Measurements from ENCODE around the gene DLG5. TPM values are rescaled to one million over a fixed set of nuclear protein-coding genes. Genes with fewer than 3 reads are reported as not detected.

DLG5 gene
- total RNA-seq: 1 to 10 TPM; 3.2 to 6.5 TPM

DNA sequence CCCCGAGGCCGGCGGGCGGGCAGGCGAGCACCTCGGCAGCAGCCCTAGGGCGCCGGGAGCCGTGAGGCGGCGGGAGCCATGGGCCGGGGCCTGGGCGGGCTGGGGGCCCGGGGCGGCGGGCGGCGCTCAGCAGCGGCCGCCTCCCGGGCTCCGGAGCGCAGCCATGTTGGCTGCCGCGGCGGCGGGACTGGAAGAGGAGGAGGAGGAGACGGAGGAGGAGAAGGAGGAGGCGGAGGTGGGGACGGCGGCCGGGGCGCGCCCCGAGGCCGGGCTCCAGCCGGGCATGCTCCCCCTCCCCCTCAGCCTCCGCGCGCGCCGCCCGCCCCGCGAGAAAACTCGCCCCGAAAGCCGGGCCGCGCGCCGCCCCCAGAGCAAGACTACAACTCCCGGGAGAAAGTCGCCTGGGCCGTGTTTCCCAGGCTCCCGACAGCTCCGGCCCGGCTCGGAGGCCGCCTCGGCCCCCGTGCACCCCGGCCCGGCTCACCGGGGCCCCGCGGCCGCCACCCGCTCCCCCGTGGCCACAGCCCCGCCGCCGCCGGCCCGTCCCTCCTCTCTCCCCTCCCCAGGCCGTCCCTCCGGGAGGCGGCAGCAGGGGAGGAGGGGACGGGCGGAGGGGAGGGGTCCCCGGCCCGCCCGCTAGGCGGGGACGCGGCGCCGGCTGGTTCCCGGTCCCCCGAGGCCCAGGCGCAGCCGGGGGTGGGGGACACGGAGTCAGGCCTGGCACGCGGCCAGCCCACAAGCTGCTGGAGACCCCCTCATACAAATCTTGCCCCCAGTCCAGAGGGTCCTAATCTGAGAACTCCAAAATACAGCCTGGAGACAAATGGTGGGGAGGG lies at the start of gene DLG5:
DLG5 (minus strand) TSS at position 190 of the 836 bp plus-strand sequence. CDS start 235 bp downstream, outside the sequence.
- Mint-ChIP-seq H3K36me3 (ENCODE audit: insufficient read depth in 2 of 2) (no peaks in the 10 kb centered on the region), H3K4me3 (peak within 1 kb of the TSS; percentile 75 to 76), H3K27me3 (ENCODE audit: low read depth) (peaks cover 40% of the 10 kb centered on the region), H3K27ac (no peak within 1 kb of the TSS), H3K4me1 (ENCODE audit: low read depth) (peaks cover 6% of the 10 kb centered on the region), H3K9me3 (no peaks in the 10 kb centered on the region)
- ATAC-seq (replicated peaks in 1 of 2) (peak; percentile 73), DNase-seq (peak; percentile 32 to 36)

DNA sequence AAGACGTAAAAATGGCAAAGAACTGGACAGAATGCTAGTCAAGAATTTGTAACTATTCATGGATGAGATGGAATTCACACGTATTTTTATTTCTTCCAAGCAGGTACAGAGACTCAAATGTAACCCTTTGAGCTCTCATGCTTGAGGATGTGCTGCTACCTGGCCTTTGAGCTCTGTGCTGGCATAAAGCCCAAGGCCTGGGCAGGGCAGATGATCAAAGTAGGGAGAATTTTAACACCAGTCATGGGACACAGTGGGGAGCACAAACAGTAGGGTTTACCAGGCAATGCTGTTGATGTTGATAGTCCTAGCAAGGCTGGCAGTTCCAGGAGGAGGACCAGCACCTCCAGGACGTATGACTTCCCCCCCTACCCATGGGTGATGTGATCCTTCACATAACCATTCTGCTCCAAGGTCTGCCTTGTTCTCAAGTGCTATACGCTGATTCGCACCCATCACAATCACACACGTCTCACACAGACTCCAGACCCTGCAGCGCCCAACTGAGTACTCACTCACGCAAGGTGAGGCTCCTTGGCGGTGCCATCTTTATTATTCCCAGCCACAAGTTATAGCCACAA lies 48.6 kb upstream of the DLG5 start:
- H3K36me3 Mint-ChIP-seq (ENCODE audit: insufficient read depth in 2 of 2): peaks cover 8 to 12% of the 10 kb centered on the region in 2 donors
- peaks cover 8% of the 10 kb centered on the region for H3K4me1 Mint-ChIP-seq (ENCODE audit: low read depth)
- H3K4me3 Mint-ChIP-seq: no peak overlapping the region
- H3K27me3 Mint-ChIP-seq (ENCODE audit: low read depth): no peaks in the 10 kb centered on the region
- DNase-seq: no peak
- no peak overlapping the region for H3K27ac Mint-ChIP-seq
- ATAC-seq (replicated peaks in 1 of 2): no peak
- H3K9me3 Mint-ChIP-seq: no peaks in the 10 kb centered on the region

DNA sequence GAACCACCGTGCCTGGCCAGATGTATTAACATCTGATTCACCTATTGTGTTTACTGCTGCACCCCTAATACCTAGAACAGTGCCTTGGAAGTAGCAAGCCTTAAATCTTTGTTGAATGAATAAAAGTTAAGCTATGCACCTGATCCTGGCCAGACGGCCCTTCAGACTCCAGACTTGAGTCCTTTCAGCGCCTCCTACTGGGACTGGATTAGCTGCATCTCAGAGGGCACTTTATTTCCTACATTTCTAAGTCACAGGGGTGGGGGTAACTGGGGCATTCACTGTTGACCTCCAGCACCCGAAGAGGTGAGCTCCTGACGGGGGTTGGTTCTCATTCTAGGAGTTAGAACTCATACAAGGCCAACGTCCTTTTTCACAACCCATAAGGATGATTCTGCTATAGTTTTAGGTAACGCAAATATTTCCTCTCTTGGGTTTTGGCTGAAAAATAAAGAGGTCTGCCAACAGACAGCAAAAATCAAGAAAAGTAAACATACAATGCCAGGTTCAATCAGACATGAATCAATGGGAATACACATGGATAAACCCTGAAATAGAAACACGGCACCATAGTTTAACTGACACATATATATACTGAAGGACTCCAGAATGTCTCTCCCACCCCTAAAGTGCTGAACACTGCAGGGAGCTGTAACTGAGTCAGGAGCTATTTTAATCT lies 48.0 kb upstream of the DLG5 start:
- peaks cover 8% of the 10 kb centered on the region for H3K4me1 Mint-ChIP-seq (ENCODE audit: low read depth)
- H3K27ac Mint-ChIP-seq: no peak overlapping the region
- H3K36me3 Mint-ChIP-seq (ENCODE audit: insufficient read depth in 2 of 2): peaks cover 4 to 12% of the 10 kb centered on the region in 2 donors
- DNase-seq (no peak), ATAC-seq (replicated peaks in 1 of 2) (no peak)
- no peaks in the 10 kb centered on the region for H3K9me3 Mint-ChIP-seq
- H3K4me3 Mint-ChIP-seq: no peak overlapping the region
- no peaks in the 10 kb centered on the region for H3K27me3 Mint-ChIP-seq (ENCODE audit: low read depth)

DNA sequence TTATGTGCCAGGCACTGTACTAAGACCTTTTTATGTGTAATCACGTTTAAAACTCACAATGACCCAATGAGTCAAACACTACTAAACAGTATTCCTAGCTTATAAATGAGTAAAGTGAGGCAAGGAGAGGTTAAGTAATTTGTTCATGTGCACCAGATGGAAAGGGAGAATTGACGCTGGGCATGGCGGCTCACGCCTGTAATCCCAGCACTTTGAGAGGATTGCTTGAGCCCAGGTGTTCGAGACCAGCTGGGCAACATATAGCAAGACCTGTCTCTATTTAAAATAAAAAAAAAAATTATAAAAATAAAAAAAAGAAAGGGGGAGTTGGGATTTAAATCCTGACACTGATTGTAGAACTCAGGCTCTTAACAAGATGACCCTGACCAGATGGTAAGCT lies 46.7 kb upstream of the DLG5 start:
- Mint-ChIP-seq H3K27ac (no peak overlapping the region), H3K9me3 (no peaks in the 10 kb centered on the region), H3K27me3 (ENCODE audit: low read depth) (no peaks in the 10 kb centered on the region), H3K4me3 (no peak overlapping the region), H3K4me1 (ENCODE audit: low read depth) (peaks cover 8% of the 10 kb centered on the region), H3K36me3 (ENCODE audit: insufficient read depth in 2 of 2) (peaks cover 4 to 9% of the 10 kb centered on the region in 2 donors)
- ATAC-seq (replicated peaks in 1 of 2) (no peak), DNase-seq (no peak)

DNA sequence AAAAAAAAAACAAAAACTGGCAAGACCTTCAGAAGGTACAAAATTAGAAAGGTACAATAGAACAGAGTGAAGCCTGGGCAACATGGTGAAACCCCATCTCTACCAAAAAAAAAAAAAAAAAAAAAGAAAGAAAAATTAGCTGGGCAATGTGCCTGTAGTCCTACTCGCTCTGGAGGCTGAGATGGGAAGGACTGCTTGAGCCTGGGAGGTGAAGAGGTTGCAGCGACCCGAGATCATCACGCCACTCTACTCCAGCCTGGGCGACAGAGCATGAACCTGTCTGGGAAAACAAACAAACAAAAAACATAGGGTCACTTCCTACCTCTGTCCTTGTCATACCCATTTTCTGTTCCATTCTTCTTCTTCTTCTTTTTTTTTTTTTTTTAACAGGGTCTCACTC lies 45.6 kb upstream of the DLG5 start:
- ATAC-seq (replicated peaks in 1 of 2) (no peak), DNase-seq (no peak)
- Mint-ChIP-seq H3K36me3 (ENCODE audit: insufficient read depth in 2 of 2) (peaks cover 0 to 6% of the 10 kb centered on the region in 2 donors), H3K4me1 (ENCODE audit: low read depth) (peaks cover 8% of the 10 kb centered on the region), H3K27me3 (ENCODE audit: low read depth) (no peaks in the 10 kb centered on the region), H3K4me3 (no peak overlapping the region), H3K9me3 (no peaks in the 10 kb centered on the region), H3K27ac (no peak overlapping the region)

- Mint-ChIP-seq H3K27ac (no peak overlapping the region), H3K9me3 (no peaks in the 10 kb centered on the region), H3K36me3 (ENCODE audit: insufficient read depth in 2 of 2) (peaks cover 0 to 6% of the 10 kb centered on the region in 2 donors), H3K4me3 (no peak overlapping the region), H3K4me1 (ENCODE audit: low read depth) (peaks cover 8% of the 10 kb centered on the region), H3K27me3 (ENCODE audit: low read depth) (no peaks in the 10 kb centered on the region)
- ATAC-seq (replicated peaks in 1 of 2) (no peak), DNase-seq (no peak)
Observed at GRCh38 chr10:77971804-77972144, 45.2 kb upstream of the DLG5 start.

GRCh38 chr10:77970869-77971803 lies 44.6 kb upstream of the DLG5 start:
- Mint-ChIP-seq H3K36me3 (ENCODE audit: insufficient read depth in 2 of 2) (peaks cover 0 to 6% of the 10 kb centered on the region in 2 donors), H3K27me3 (ENCODE audit: low read depth) (no peaks in the 10 kb centered on the region), H3K4me1 (ENCODE audit: low read depth) (peaks cover 8% of the 10 kb centered on the region), H3K9me3 (no peaks in the 10 kb centered on the region), H3K4me3 (no peak overlapping the region), H3K27ac (peak overlapping the region; percentile 74)
- DNase-seq: no peak
- peak in 1 of 2 donors; percentile 47 for ATAC-seq (replicated peaks in 1 of 2)

GRCh38 chr10:77969114-77969513 lies 42.6 kb upstream of the DLG5 start:
- no peak overlapping the region for H3K4me3 Mint-ChIP-seq
- H3K9me3 Mint-ChIP-seq: peaks cover 2 to 4% of the 10 kb centered on the region in 2 donors
- no peak overlapping the region for H3K27ac Mint-ChIP-seq
- H3K27me3 Mint-ChIP-seq (ENCODE audit: low read depth): peaks cover 7% of the 10 kb centered on the region
- peaks cover 4 to 10% of the 10 kb centered on the region in 2 donors for H3K36me3 Mint-ChIP-seq (ENCODE audit: insufficient read depth in 2 of 2)
- ATAC-seq (replicated peaks in 1 of 2) (no peak), DNase-seq (no peak)
- H3K4me1 Mint-ChIP-seq (ENCODE audit: low read depth): peaks cover 8% of the 10 kb centered on the region

- Mint-ChIP-seq H3K4me3 (no peak overlapping the region), H3K27me3 (ENCODE audit: low read depth) (peaks cover 7% of the 10 kb centered on the region), H3K9me3 (peaks cover 2 to 4% of the 10 kb centered on the region in 2 donors), H3K27ac (no peak overlapping the region), H3K4me1 (ENCODE audit: low read depth) (peaks cover 8% of the 10 kb centered on the region), H3K36me3 (ENCODE audit: insufficient read depth in 2 of 2) (peaks cover 4 to 7% of the 10 kb centered on the region in 2 donors)
- ATAC-seq (replicated peaks in 1 of 2): no peak
- DNase-seq: no peak
Observed at GRCh38 chr10:77967611-77968022, 41.1 kb upstream of the DLG5 start.

DNA sequence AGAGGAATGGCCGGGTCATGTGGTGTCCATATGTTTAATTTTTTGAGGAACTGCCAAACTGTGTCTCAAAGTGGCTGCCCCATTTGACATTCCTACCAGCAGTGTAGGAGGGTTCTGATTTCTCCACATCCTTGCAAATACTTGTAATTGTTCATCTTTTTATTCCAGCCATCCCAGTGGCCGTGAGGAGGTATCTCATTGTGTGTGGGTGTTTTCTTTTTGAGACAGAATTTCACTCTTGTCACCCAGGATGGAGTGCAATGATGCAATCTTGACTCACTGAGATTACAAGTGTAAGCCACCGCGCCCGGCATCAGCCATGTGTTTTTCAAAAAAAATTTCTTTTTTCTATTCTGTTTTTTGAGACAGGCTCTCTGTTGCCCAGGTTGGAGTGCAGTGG lies 38.7 kb upstream of the DLG5 start:
- no peak overlapping the region for H3K4me3 Mint-ChIP-seq
- peaks cover 7% of the 10 kb centered on the region for H3K27me3 Mint-ChIP-seq (ENCODE audit: low read depth)
- peak; percentile 15 to 19 for DNase-seq
- H3K4me1 Mint-ChIP-seq (ENCODE audit: low read depth): peaks cover 6% of the 10 kb centered on the region
- H3K36me3 Mint-ChIP-seq (ENCODE audit: insufficient read depth in 2 of 2): peaks cover 4 to 5% of the 10 kb centered on the region in 2 donors
- peak; percentile 50 to 60 for ATAC-seq (replicated peaks in 1 of 2)
- H3K9me3 Mint-ChIP-seq: peaks cover 2 to 4% of the 10 kb centered on the region in 2 donors
- H3K27ac Mint-ChIP-seq: no peak overlapping the region

GRCh38 chr10:77964811-77965210 lies 38.3 kb upstream of the DLG5 start:
- ATAC-seq (replicated peaks in 1 of 2) (no peak), DNase-seq (no peak)
- peaks cover 7% of the 10 kb centered on the region for H3K27me3 Mint-ChIP-seq (ENCODE audit: low read depth)
- no peak overlapping the region for H3K27ac Mint-ChIP-seq
- H3K4me3 Mint-ChIP-seq: no peak overlapping the region
- H3K36me3 Mint-ChIP-seq (ENCODE audit: insufficient read depth in 2 of 2): peaks cover 4 to 5% of the 10 kb centered on the region in 2 donors
- peaks cover 6% of the 10 kb centered on the region for H3K4me1 Mint-ChIP-seq (ENCODE audit: low read depth)
- H3K9me3 Mint-ChIP-seq: peaks cover 2 to 4% of the 10 kb centered on the region in 2 donors

- peaks cover 6% of the 10 kb centered on the region for H3K4me1 Mint-ChIP-seq (ENCODE audit: low read depth)
- peaks cover 7% of the 10 kb centered on the region for H3K27me3 Mint-ChIP-seq (ENCODE audit: low read depth)
- peaks cover 4 to 5% of the 10 kb centered on the region in 2 donors for H3K36me3 Mint-ChIP-seq (ENCODE audit: insufficient read depth in 2 of 2)
- peaks cover 2 to 4% of the 10 kb centered on the region in 2 donors for H3K9me3 Mint-ChIP-seq
- no peak for ATAC-seq (replicated peaks in 1 of 2)
- H3K27ac Mint-ChIP-seq: no peak overlapping the region
- DNase-seq: no peak
- H3K4me3 Mint-ChIP-seq: no peak overlapping the region
Observed at GRCh38 chr10:77963901-77964300, 37.3 kb upstream of the DLG5 start.

Data from activated T-cell treated with anti-CD3 and anti-CD28 coated beads, Interleukin-2, amount 50 U/mL, for 72 hours (primary cell).